NCI-H345 treated with DMSO at 0.1 percent for 48 hours (cell line): ENCODE measurements around the gene DPP4.

Source experiments
- DNase-seq: peaks from one replicate; lab custom pipeline; 2025; ENCODE audit not compliant: unreplicated experiment; lab: John Stamatoyannopoulos, UW

The DPP4 gene

GRCh38 chr2:162021516-162022058, 52.4 kb downstream of the DPP4 start:
- no peak for DNase-seq

GRCh38 chr2:162018530-162018929, 55.5 kb downstream of the DPP4 start:
- DNase-seq: no peak

- DNase-seq: no peak
Observed at GRCh38 chr2:162017233-162017632, 56.8 kb downstream of the DPP4 start.

- no peak for DNase-seq
Observed at GRCh38 chr2:162016080-162016479, 57.9 kb downstream of the DPP4 start.

GRCh38 chr2:162014751-162015150, 59.3 kb downstream of the DPP4 start:
- no peak for DNase-seq

GRCh38 chr2:162013514-162014475, 60.2 kb downstream of the DPP4 start:
- no peak for DNase-seq

- no peak for DNase-seq
Observed at GRCh38 chr2:162012565-162013058, 61.4 kb downstream of the DPP4 start.

GRCh38 chr2:162011706-162012564, 62.1 kb downstream of the DPP4 start:
- DNase-seq: no peak

GRCh38 chr2:162009543-162009942, 64.5 kb downstream of the DPP4 start:
- no peak for DNase-seq

- no peak for DNase-seq
Observed at GRCh38 chr2:162007447-162008040, 66.5 kb downstream of the DPP4 start.

- no peak for DNase-seq
Observed at GRCh38 chr2:162006337-162006736, 67.7 kb downstream of the DPP4 start.

- no peak for DNase-seq
Observed at GRCh38 chr2:162004031-162004430, 70.0 kb downstream of the DPP4 start.

GRCh38 chr2:162002623-162003235, 71.3 kb downstream of the DPP4 start:
- no peak for DNase-seq

GRCh38 chr2:162000431-162000830, 73.6 kb downstream of the DPP4 start:
- DNase-seq: no peak

GRCh38 chr2:161999321-161999720, 74.7 kb downstream of the DPP4 start:
- DNase-seq: no peak

GRCh38 chr2:161998857-161999256, 75.2 kb downstream of the DPP4 start:
- no peak for DNase-seq

- DNase-seq: no peak
Observed at GRCh38 chr2:161997916-161998471, 76.0 kb downstream of the DPP4 start.

- DNase-seq: no peak
Observed at GRCh38 chr2:161995553-161996016, 78.4 kb downstream of the DPP4 start.

GRCh38 chr2:161994761-161995520, 79.1 kb downstream of the DPP4 start:
- DNase-seq: no peak
